ENCODE results near the gene PRKX. TPM values are rescaled to one million over a fixed set of nuclear protein-coding genes. Genes with fewer than 3 reads are reported as not detected.

PRKX gene
- total and polyA plus RNA-seq, 2 of the 8 experiments (the other 6 are each of a cell fraction or from before 2014, with no cell fraction given): 19.4 to 55.3 TPM

DNA sequence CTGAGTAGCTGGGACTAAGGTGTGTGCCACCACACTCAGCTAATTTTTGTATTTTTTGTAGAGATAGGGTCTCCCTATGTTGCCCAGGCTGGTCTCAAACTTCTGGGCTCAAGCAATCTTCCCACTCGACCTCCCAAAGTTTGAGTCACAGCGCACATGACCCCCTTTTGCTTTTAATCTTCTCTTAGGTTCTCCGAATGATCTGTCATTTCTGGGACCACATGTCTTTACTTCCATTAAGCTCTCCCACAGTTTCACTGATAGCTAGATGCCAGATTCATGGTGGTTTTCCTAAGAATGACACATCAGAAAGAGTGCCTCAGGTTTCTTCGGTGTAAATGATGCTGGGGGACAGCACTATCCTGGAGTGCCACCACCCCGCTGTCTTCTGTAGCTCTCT, 17.9 kb downstream of the PRKX start:
- Histone ChIP-seq H3K27me3 (replicated peaks in 1 of 4; ENCODE audit: control insufficient read depth in 3 of 4, extremely low read depth in 1 of 4, insufficient read depth in 3 of 4, low read length in 3 of 4) (no peaks in the 10 kb centered on the region), H3K27ac (ENCODE audit: low read depth, low read length) (no peak overlapping the region), H2AK5ac (ENCODE audit: low read depth, low read length) (no peak overlapping the region), H4K8ac (ENCODE audit: extremely low read depth, insufficient read depth, low read length) (no peak overlapping the region), H3K23me2 (ENCODE audit: low read depth, low read length) (no peaks in the 10 kb centered on the region), H3K79me2 (ENCODE audit: control insufficient read depth in 1 of 2, insufficient read depth in 2 of 2, low read length in 2 of 2) (peaks cover 0 to 64% of the 10 kb centered on the region in 2 experiments; a peak in 3 of 4 replicates), H2AFZ (ENCODE audit: low read length) (no peak overlapping the region), H3K14ac (ENCODE audit: insufficient read length) (no peak overlapping the region), H2BK5ac (ENCODE audit: low read depth, low read length) (no peak overlapping the region), H4K20me1 (replicated peaks in 1 of 2; ENCODE audit: control insufficient read depth in 1 of 2, insufficient read depth in 2 of 2, low read length in 2 of 2) (peaks cover 0 to 1% of the 10 kb centered on the region in 2 experiments), H3K4me3 (ENCODE audit: extremely low read depth in 1 of 4, insufficient read depth in 2 of 4, low read depth in 3 of 4, low read length in 4 of 4) (no peak overlapping the region), H2BK120ac (replicated peaks; ENCODE audit: low read depth, low read length) (no peak overlapping the region), H2BK20ac (ENCODE audit: low read length) (no peak overlapping the region), H3K9ac (replicated peaks in 1 of 4; ENCODE audit: extremely low read depth in 1 of 4, low read depth in 3 of 4, low read length in 3 of 4) (no peak overlapping the region), H3K56ac (replicated peaks; ENCODE audit: insufficient read length, low read depth, low read length) (no peak overlapping the region), H4K91ac (replicated peaks; ENCODE audit: insufficient read length, low read length) (no peak overlapping the region), H3K23ac (ENCODE audit: insufficient read length) (no peak overlapping the region), H3K36me3 (ENCODE audit: control insufficient read depth in 2 of 4, insufficient read depth in 4 of 4, low read length in 3 of 4) (no peaks in the 10 kb centered on the region), H4K5ac (ENCODE audit: insufficient read length, low read depth, low read length) (no peak overlapping the region), H3K79me1 (ENCODE audit: low read depth, low read length) (no peaks in the 10 kb centered on the region), H2BK12ac (ENCODE audit: low read depth, low read length) (no peak overlapping the region), H2BK15ac (ENCODE audit: low read length) (no peak overlapping the region), H3K4me2 (ENCODE audit: insufficient read depth in 1 of 2, low read depth in 2 of 2, low read length in 2 of 2) (no peak overlapping the region), H3K9me3 (ENCODE audit: insufficient read depth in 2 of 2, low read depth in 1 of 2, low read length in 1 of 2) (0 out of 4 replicates have a peak, but pooled peaks cover 0 to 2% of the 10 kb centered on the region in 2 experiments), H3K4ac (replicated peaks; ENCODE audit: insufficient read length, low read depth, low read length) (no peak overlapping the region), H3K18ac (ENCODE audit: extremely low read depth, low read length) (no peak overlapping the region), H3K4me1 (replicated peaks in 1 of 4; ENCODE audit: control insufficient read depth in 3 of 4, insufficient read depth in 4 of 4, low read length in 3 of 4) (peaks cover 0 to 12% (median 3%) of the 10 kb centered on the region in 4 experiments; a peak in 5 of 7 replicates)
- ChIA-PET POLR2A (ENCODE audit: partially characterized antibody) (no interaction called here), CTCF (ENCODE audit: partially characterized antibody) (interaction anchor here (0.7 to 1.5 kb wide), 3 partner anchors 11 to 107 kb away, joined by 3 to 6 read pairs (median 4); no protein-coding TSS in a partner anchor)
- 92% methylated on average over 4 of the region's 5 CpGs; no CpG with 5 or more reads in 1 of the 2 experiments for WGBS, 2 experiments (ENCODE audit: extremely low coverage in 1 of 2, insufficient coverage in 1 of 2, insufficient read length in 1 of 2, insufficient replicate concordance in 2 of 2, low coverage in 1 of 2, low lambda C conversion rate in 2 of 2, missing lambda C conversion rate in 1 of 2)
- no peak for DNase-seq (ENCODE audit: low read depth in 1 of 2, low spot score in 2 of 2)
- no peak for FAIRE-seq
- TF ChIP-seq KDM1A (IDR thresholded peaks at IDR 0.05; ENCODE audit: borderline replicate concordance, low read length): no peak
- TF ChIP-seq JUND (IDR thresholded peaks at IDR 0.05; ENCODE audit: low read length): no peak
- no peak for TF ChIP-seq BACH1 (IDR thresholded peaks at IDR 0.05; ENCODE audit: low read length)
- TF ChIP-seq CBX8 (IDR thresholded peaks at IDR 0.05; ENCODE audit: borderline replicate concordance, low read depth, low read length): no peak
- TF ChIP-seq POU5F1 (IDR thresholded peaks at IDR 0.05; ENCODE audit: low read depth, low read length): no peak
